Skeletal muscle tissue (tissue), 4 donors: ENCODE measurements around the gene TLE6. TPM values are rescaled to one million over a fixed set of nuclear protein-coding genes. Genes with fewer than 3 reads are reported as not detected.
A peak's percentile ranks its signal among the peaks of the same experiment; 100 is the strongest.

Experiments
- H3K27ac ChIP-seq: one replicate; pipeline ENCODE4 v1.7.0; 2013; ENCODE audit warnings: mild to moderate bottlenecking, low read depth, low read length, inconsistent platforms
- H3K27me3 ChIP-seq, 3 donors: one replicate each; pipeline ENCODE4 v1.7.0; 2013; ENCODE audit warnings: low read length in 3 of 3; ENCODE audit not compliant: control insufficient read depth in 3 of 3, insufficient read depth in 3 of 3
- H3K36me3 ChIP-seq, 3 donors: one replicate each; pipeline ENCODE4 v1.7.0; 2013; ENCODE audit warnings: low read length in 3 of 3; ENCODE audit not compliant: control insufficient read depth in 3 of 3, insufficient read depth in 3 of 3
- H3K4me1 ChIP-seq, 3 donors: one replicate each; pipeline ENCODE4 v1.7.0; 2013; ENCODE audit warnings: low read length in 3 of 3, mild to moderate bottlenecking in 3 of 3; ENCODE audit not compliant: control insufficient read depth in 3 of 3, insufficient read depth in 3 of 3
- H3K4me3 ChIP-seq, 3 donors: one replicate each; pipeline ENCODE4 v1.7.0; 2013; ENCODE audit warnings: low read length in 3 of 3
- H3K9ac ChIP-seq, 3 donors: one replicate each; pipeline ENCODE4 v1.7.0; 2013; ENCODE audit warnings: low read length in 3 of 3, mild to moderate bottlenecking in 3 of 3, moderate library complexity in 2 of 3, low read depth in 1 of 3
- H3K9me3 ChIP-seq, 3 donors: one replicate each; pipeline ENCODE4 v1.7.0; 2013; ENCODE audit warnings: low read length in 3 of 3; ENCODE audit not compliant: control insufficient read depth in 3 of 3
- total RNA-seq: library from RNA; depleted of rRNA; stranded (reverse); fragments of >200 nt; gene quantifications from one replicate; pipeline ENCODE4 v1.2.3, GENCODE V29; 2014
- donor health status: Osteomylitis.

TLE6 gene
- total RNA-seq, 1 donor from 2014 or later, result not detected

DNA sequence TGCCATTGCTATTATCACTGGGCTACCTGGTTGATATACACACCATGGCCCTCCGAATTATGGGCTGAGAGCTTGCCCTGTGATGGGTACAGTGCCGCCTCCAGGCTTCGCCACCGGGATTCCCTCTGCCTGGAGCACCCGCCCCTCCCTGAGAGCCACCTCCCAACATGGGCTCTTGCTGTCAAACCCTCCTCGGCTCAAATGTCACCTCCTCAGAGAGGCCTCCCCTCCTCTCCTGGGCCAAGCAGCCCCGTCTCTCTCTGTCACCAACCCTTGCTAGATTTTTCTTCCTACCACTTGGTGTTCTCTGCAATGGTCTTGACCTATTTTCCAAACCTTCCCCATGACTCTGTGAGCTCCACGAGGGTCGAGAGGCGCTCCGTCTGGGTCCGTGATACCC, 64.0 kb downstream of the TLE6 start:
- H3K27ac ChIP-seq, result no peak overlapping the region
- no peaks in the 10 kb centered on the region for H3K36me3 ChIP-seq
- H3K4me1 ChIP-seq, result peaks cover 4 to 15% (median 12%) of the 10 kb centered on the region in 3 donors
- no peaks in the 10 kb centered on the region for H3K27me3 ChIP-seq
- no peaks in the 10 kb centered on the region for H3K9me3 ChIP-seq
- peak overlapping the region in 1 of 3 donors; percentile 20 for H3K9ac ChIP-seq
- no peak overlapping the region for H3K4me3 ChIP-seq

GRCh38 chr19:3041761-3042620, 64.6 kb downstream of the TLE6 start:
- H3K27ac ChIP-seq, result no peak overlapping the region

GRCh38 chr19:3042621-3043267, 65.4 kb downstream of the TLE6 start:
- Histone ChIP-seq H3K4me1 (peaks cover 5 to 12% (median 11%) of the 10 kb centered on the region in 3 donors), H3K27me3 (no peaks in the 10 kb centered on the region), H3K4me3 (no peak overlapping the region), H3K9me3 (no peaks in the 10 kb centered on the region), H3K27ac (no peak overlapping the region), H3K9ac (no peak overlapping the region), H3K36me3 (no peaks in the 10 kb centered on the region)

More at GRCh38 chr19:3041761-3042620, 64.6 kb downstream of the TLE6 start:
- Histone ChIP-seq H3K9me3 (no peaks in the 10 kb centered on the region), H3K9ac (no peak overlapping the region), H3K36me3 (no peaks in the 10 kb centered on the region), H3K4me3 (no peak overlapping the region), H3K4me1 (peaks cover 0 to 11% (median 9%) of the 10 kb centered on the region in 3 donors), H3K27me3 (no peaks in the 10 kb centered on the region)

Other genes starting within 250 kb of the TLE6 start
- 8.4 TPM for gene SLC39A3, start 237.5 kb upstream of the TLE6 start, total RNA-seq
- 25.6 TPM for gene SGTA, start 194.3 kb upstream of the TLE6 start, total RNA-seq
- gene THOP1, start 192.1 kb upstream of the TLE6 start, total RNA-seq, result 34.4 TPM
- 8.4 TPM for gene ZNF554, start 157.7 kb upstream of the TLE6 start, total RNA-seq
- gene ZNF555, start 136.1 kb upstream of the TLE6 start, total RNA-seq, result 15.7 TPM
- gene ZNF556, start 110.2 kb upstream of the TLE6 start, total RNA-seq, result 19.3 TPM
- 4.2 TPM for gene ZNF57, start 76.6 kb upstream of the TLE6 start, total RNA-seq
- gene ZNF77, start 32.6 kb upstream of the TLE6 start, total RNA-seq, result 8.4 TPM
- 9.4 TPM for gene TLE2, start 51.7 kb downstream of the TLE6 start, total RNA-seq
- 98.1 TPM for gene TLE5, start 84.9 kb downstream of the TLE6 start, total RNA-seq
- 37.1 TPM for gene GNA11, start 116.8 kb downstream of the TLE6 start, total RNA-seq
- gene GNA15, start 158.5 kb downstream of the TLE6 start, total RNA-seq, result 3.1 TPM
- 2.1 TPM for gene S1PR4, start 201.2 kb downstream of the TLE6 start, total RNA-seq
- gene NCLN, start 208.4 kb downstream of the TLE6 start, total RNA-seq, result 8.9 TPM
- not detected for gene CELF5, start 247.1 kb downstream of the TLE6 start, total RNA-seq